Endodermal cell (in vitro differentiated cells): ENCODE data around the gene CTSL. TPM values are rescaled to one million over a fixed set of nuclear protein-coding genes. Genes with fewer than 3 reads are reported as not detected.

Source experiments
- DNase-seq: peaks from one replicate; pipeline ENCODE4 v3.0.0-alpha.2; 2017
- H3K27ac ChIP-seq: 2 replicates; pipeline ENCODE4 v1.5.1; 2013; ENCODE audit warnings: mild to moderate bottlenecking, low read depth, low read length, moderate library complexity
- H3K27me3 ChIP-seq: 2 replicates; pipeline ENCODE4 v1.6.1; 2013; ENCODE audit warnings: mild to moderate bottlenecking, low read length, moderate library complexity; ENCODE audit not compliant: insufficient read depth, control insufficient read depth, poor library complexity, severe bottlenecking
- H3K36me3 ChIP-seq: 2 replicates; pipeline ENCODE4 v1.7.0; 2013; ENCODE audit warnings: mild to moderate bottlenecking, low read length, moderate library complexity; ENCODE audit not compliant: control insufficient read depth, insufficient read depth
- H3K4me1 ChIP-seq: one replicate; pipeline ENCODE4 v1.7.0; 2013; ENCODE audit warnings: low read length; ENCODE audit not compliant: control insufficient read depth, insufficient read depth
- H3K4me3 ChIP-seq: 2 replicates; pipeline ENCODE4 v1.5.1; 2013; ENCODE audit warnings: mild to moderate bottlenecking, low read length, moderate library complexity
- H3K9ac ChIP-seq: 2 replicates; pipeline ENCODE4 v1.6.1; 2013; ENCODE audit warnings: mild to moderate bottlenecking, low read length, moderate library complexity; ENCODE audit not compliant: poor library complexity, severe bottlenecking; ENCODE audit errors: extremely low read depth
- H3K9me3 ChIP-seq: 2 replicates; pipeline ENCODE4 v1.6.1; 2013; ENCODE audit warnings: mild to moderate bottlenecking, low read length, moderate library complexity; ENCODE audit not compliant: control insufficient read depth
- H3K27ac Mint-ChIP-seq: 2 replicates; pipeline ENCODE4 v1.8.0; 2020; ENCODE audit warnings: mixed read lengths
- H3K27me3 Mint-ChIP-seq: 2 replicates; pipeline ENCODE4 v1.8.0; 2021; ENCODE audit warnings: mild to moderate bottlenecking, mixed read lengths; ENCODE audit not compliant: insufficient read depth
- H3K36me3 Mint-ChIP-seq: 2 replicates; pipeline ENCODE4 v1.8.0; 2020; ENCODE audit warnings: low read depth, mixed read lengths
- H3K4me1 Mint-ChIP-seq: 2 replicates; pipeline ENCODE4 v1.8.0; 2020; ENCODE audit warnings: mixed read lengths
- H3K4me3 Mint-ChIP-seq: 2 replicates; pipeline ENCODE4 v1.8.0; 2020; ENCODE audit warnings: mild to moderate bottlenecking, moderate library complexity, mixed read lengths
- H3K9me3 Mint-ChIP-seq: 2 replicates; pipeline ENCODE4 v1.8.0; 2020; ENCODE audit warnings: mild to moderate bottlenecking, mixed read lengths
- WGBS, 2 experiments: methylation state at CpG; one replicate each; pipeline versions ENCODE4 v1.1.5 to v1.1.7; 2013; ENCODE audit warnings: missing lambda C conversion rate in 2 of 2, mixed read lengths in 1 of 2; ENCODE audit not compliant: insufficient coverage in 1 of 2, insufficient read length in 1 of 2; 5-methylcytosine and 5-hydroxymethylcytosine counted together
- total RNA-seq, 2 donors: library from RNA; stranded (reverse); fragmentation: NEBNext Ultra II Directional in 1 of 2; extraction: Animal tissue kit (Norgen Biotek cat#: 25700) in 1 of 2; gene quantifications; 2 replicates in 1 of 2; 3 replicates in 1 of 2; pipeline ENCODE4 v1.2.1, GENCODE V29; 2021
- TF ChIP-seq, protein P1 (sequence below): fragments of 200-600 bp; sonication (generic); conservative IDR thresholded peaks from 2 replicates; pipeline ENCODE4 v1.5.0; 2021; ENCODE audit warnings: antibody characterized with exemption, mild to moderate bottlenecking

The CTSL gene
- total RNA-seq, 2 donors from 2014 or later = 81.2 to 131 TPM

DNA sequence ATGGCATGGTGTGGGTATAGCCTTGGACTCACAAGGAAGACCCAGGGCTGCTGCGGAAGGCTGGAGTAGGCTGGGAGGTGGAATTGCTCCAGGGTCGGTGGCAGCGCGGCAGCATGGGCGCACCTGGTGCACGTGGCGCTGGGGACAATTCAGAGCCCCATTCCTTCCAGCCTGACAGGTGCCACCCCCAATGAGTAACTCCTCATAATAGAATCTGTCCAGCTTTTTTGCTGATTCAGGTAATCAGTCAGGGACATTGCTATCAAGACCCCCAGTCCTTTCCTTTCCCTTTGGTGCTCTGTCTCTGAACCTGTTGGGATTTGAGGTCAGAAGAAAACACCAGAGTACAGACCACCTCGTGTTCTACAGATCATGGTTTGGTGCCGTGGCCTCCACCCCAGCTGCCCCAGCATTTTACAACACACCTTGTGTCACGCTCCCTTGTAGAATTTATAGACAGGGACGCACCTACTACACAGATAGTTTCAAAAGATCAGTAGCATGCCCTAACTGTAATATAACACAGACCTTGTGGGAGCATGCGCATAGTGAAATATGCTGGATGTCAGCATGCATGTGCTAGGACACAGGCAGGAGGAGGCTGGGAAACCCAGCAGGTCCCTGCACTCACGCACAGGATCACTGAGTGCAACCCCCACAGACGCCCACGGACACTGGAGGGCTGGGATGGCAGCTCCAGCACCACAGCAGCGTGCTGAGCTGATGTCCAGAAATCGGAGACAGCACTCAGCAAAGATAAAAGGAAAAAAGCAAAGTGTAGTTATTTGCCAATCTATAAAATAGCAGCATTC lies 47.9 kb upstream of the CTSL start:
- Histone ChIP-seq H3K27me3 (no peaks in the 10 kb centered on the region), H3K4me3 (no peak overlapping the region), H3K9me3 (no peaks in the 10 kb centered on the region), H3K36me3 (peaks cover 48% of the 10 kb centered on the region), H3K4me1 (no peaks in the 10 kb centered on the region), H3K9ac (no peak overlapping the region), H3K27ac (no peak overlapping the region)
- no peak for DNase-seq
- H3K4me3 Mint-ChIP-seq = no peak overlapping the region
- 84 to 90% methylated on average over 5 to 17 of the region's 17 CpGs for WGBS, 2 experiments
- H3K9me3 Mint-ChIP-seq = no peaks in the 10 kb centered on the region
- TF ChIP-seq, protein P1, sequence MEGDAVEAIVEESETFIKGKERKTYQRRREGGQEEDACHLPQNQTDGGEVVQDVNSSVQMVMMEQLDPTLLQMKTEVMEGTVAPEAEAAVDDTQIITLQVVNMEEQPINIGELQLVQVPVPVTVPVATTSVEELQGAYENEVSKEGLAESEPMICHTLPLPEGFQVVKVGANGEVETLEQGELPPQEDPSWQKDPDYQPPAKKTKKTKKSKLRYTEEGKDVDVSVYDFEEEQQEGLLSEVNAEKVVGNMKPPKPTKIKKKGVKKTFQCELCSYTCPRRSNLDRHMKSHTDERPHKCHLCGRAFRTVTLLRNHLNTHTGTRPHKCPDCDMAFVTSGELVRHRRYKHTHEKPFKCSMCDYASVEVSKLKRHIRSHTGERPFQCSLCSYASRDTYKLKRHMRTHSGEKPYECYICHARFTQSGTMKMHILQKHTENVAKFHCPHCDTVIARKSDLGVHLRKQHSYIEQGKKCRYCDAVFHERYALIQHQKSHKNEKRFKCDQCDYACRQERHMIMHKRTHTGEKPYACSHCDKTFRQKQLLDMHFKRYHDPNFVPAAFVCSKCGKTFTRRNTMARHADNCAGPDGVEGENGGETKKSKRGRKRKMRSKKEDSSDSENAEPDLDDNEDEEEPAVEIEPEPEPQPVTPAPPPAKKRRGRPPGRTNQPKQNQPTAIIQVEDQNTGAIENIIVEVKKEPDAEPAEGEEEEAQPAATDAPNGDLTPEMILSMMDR = no peak
- no peaks in the 10 kb centered on the region for H3K4me1 Mint-ChIP-seq
- H3K36me3 Mint-ChIP-seq = peaks cover 46% of the 10 kb centered on the region
- no peak overlapping the region for H3K27ac Mint-ChIP-seq
- no peaks in the 10 kb centered on the region for H3K27me3 Mint-ChIP-seq

DNA sequence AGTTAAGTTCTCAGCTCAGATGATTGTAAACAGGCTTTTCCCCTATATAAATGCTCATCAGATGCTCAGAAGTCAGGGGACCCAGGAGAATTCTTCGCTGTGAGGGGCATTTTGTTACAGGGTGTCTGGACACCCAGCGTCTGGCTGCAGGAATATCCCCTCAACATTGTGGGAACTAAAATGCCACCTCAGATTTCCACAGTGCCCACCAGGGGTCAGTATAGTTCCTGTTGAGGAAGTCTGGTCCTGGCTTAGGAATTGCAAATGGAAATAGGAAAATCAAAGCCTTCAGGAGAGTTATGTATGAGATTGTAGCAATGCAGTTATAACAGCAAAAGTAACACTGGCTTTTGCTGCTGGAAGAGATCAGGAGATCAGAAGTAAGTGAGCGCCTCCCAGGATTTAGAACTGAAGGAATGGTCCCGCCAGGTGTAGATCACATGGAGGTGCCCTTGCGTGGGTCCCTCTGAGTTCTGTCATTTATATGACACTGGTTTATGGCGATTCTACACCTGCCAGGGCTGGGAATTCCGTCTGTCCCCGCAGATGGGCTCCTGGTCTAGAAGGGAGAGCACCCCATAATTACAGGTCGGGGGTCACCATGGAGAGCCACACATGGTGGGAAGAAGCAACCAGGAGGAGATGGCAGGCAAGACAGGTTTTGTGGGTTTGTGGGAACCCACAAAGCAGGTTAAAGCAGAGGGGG lies 47.1 kb upstream of the CTSL start:
- no peak overlapping the region for H3K27ac ChIP-seq

DNA sequence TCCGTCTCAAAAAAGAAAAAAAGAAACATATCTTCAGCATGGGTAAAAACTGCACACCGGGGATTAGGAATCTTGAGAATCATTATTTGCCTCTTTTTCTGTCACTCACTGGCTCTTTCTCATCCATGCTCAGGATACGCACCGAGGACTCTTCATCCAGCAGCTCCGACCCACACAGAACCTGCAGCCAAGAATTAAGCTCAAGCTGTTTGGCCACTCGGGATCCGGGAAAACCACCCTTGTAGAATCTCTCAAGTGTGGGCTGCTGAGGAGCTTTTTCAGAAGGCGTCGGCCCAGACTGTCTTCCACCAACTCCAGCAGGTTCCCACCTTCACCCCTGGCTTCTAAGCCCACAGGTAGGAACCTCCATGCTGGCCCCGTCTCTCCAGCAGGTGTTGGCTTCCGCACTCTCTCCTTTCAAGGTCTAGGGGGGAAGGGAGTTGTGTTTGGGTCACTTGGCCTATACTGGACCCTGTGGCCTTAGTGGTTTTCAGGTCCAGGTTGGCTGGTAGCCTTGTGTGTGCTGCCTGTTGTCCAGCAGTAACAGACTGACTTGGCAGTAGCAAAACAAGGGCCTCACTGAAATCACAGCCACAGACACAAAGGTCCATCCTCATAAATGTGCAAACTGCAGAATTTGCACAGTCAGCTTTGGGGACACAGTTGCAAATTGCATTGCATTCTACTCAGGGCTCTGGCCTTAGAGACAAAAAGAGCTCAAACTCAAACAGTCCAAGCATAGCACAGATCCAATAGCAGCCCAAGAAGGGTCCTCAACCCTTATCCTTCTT lies 44.5 kb upstream of the CTSL start:
- 91 to 95% methylated on average over 8 to 11 of the region's 11 CpGs for WGBS, 2 experiments
- Mint-ChIP-seq H3K9me3 (no peaks in the 10 kb centered on the region), H3K4me3 (no peak overlapping the region), H3K4me1 (no peaks in the 10 kb centered on the region), H3K36me3 (peaks cover 50% of the 10 kb centered on the region), H3K27me3 (no peaks in the 10 kb centered on the region), H3K27ac (no peak overlapping the region)
- Histone ChIP-seq H3K9me3 (no peaks in the 10 kb centered on the region), H3K27me3 (no peaks in the 10 kb centered on the region), H3K9ac (no peak overlapping the region), H3K4me1 (no peaks in the 10 kb centered on the region), H3K36me3 (peaks cover 63% of the 10 kb centered on the region), H3K27ac (no peak overlapping the region), H3K4me3 (no peak overlapping the region)
- TF ChIP-seq, protein P1 = no peak
- peak; percentile 23 for DNase-seq

More for the DNA sequence above, 47.1 kb upstream of the CTSL start:
- Histone ChIP-seq H3K9ac (no peak overlapping the region), H3K36me3 (peaks cover 45% of the 10 kb centered on the region), H3K27me3 (no peaks in the 10 kb centered on the region), H3K4me1 (no peaks in the 10 kb centered on the region), H3K4me3 (no peak overlapping the region), H3K9me3 (no peaks in the 10 kb centered on the region)
- H3K27ac Mint-ChIP-seq = no peak overlapping the region
- H3K9me3 Mint-ChIP-seq = no peaks in the 10 kb centered on the region
- no peak overlapping the region for H3K4me3 Mint-ChIP-seq
- 88 to 97% methylated on average over 7 to 9 of the region's 9 CpGs for WGBS, 2 experiments
- no peaks in the 10 kb centered on the region for H3K4me1 Mint-ChIP-seq
- H3K36me3 Mint-ChIP-seq = peaks cover 45% of the 10 kb centered on the region
- DNase-seq = peak; percentile 85
- TF ChIP-seq, protein P1 = peak; percentile 86
- no peaks in the 10 kb centered on the region for H3K27me3 Mint-ChIP-seq
